Mucosa of gallbladder (tissue), 1 donor: ENCODE data around the gene AGTRAP. TPM values are rescaled to one million over a fixed set of nuclear protein-coding genes. Genes with fewer than 3 reads are reported as not detected.

ENCODE experiments used
- DNase-seq: peaks from one replicate; pipeline ENCODE4 v3.0.0-alpha.2; 2020; ENCODE audit warnings: low spot score
- total RNA-seq: library from RNA; stranded (reverse); gene quantifications from one replicate; pipeline ENCODE4 v1.2.1, GENCODE V29; 2021
- donor health status: DM: no; HTN: no; CAD: no.

The AGTRAP gene
- 38.7 TPM for total RNA-seq

- peak; percentile 96 for DNase-seq
Measured at GRCh38 chr1:11735854-11736745, at the start of gene AGTRAP. TSS of gene AGTRAP (plus strand) at chr1:11736136. CDS start at chr1:11736209, 73 bp downstream.

- no peak for DNase-seq
Measured at GRCh38 chr1:11688506-11688905, 47.4 kb upstream of the AGTRAP start.

GRCh38 chr1:11690397-11691301 is 45.3 kb upstream of the AGTRAP start:
- no peak for DNase-seq

DNA sequence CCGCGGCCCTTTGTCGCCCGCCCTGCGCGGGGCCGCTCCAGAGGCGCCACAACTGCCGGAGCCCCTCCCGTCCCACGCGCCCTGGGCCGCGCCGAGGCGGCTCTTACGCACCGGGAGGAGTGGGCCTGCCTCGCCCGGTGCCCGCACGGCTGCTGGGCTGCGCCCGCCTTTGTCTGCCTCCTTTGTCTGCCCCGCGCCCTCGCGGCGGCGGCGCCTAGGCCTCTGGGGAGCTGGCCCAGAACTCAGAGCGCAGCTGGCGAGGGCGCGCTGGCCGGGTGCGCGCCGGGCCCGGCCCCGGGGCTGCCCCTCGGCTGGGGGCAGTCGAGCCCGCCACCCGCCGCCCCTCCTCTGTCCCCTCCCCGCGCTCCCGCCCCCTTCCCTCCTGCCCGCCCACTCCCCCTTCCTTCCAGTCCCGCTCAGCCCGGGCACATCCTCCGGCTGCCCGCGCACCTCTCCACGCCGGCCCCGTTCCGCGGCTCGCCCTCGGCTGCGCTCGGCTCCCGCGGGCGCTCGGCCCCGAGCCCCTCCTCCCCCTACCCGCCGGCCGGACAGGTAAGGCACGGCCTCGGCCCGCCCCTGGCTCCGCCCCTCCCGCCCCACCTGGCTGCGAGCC is 44.5 kb upstream of the AGTRAP start, which contains the start of gene DRAXIN:
TSS of gene DRAXIN (plus strand) at position 409 of the 613 bp plus-strand sequence. CDS start 14,549 bp downstream, outside the sequence.
- no peak for DNase-seq

DNA sequence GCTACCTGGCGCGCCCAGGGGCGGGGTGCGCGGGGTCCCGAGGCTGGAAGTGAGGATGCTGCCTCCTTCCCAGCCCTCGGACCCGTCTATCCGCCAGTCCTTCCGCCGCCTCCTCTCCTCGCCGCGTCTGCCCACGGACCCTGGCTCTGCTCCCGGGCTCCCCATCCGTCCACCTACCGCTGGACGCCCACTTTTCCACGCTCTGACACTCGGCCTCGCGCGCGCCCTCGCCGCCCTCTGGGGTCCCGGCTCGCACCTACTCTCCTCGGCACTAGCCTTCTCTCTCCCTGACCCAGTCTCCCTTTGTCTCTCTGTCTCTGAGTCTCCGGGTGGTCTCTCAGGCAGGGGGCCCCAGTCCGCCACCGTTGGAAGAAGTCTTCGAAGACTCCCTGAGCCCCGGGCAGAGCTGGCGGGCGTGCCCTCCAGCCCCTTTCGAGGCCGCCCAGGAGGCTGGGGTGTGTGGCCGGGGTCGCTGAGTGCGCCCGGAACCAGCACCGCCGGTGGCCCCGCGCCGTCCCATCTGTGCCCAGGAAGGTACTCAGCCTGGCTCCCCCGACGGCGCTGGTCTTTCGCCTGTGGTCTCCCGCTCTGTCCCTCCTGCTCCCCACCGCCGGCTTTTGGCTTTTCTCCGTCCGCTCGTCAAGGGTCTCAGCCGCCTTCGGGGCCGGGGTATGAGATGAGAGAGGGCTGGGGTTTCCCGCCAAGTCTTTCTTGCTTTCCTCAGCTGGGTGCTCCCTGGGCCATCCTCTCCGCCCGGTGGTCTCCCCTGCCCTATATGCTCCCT is 43.8 kb upstream of the AGTRAP start:
- DNase-seq, result no peak

- no peak for DNase-seq
Measured at GRCh38 chr1:11693024-11693590, 42.8 kb upstream of the AGTRAP start.

- DNase-seq, result no peak
Measured at GRCh38 chr1:11693917-11694316, 42.0 kb upstream of the AGTRAP start.

GRCh38 chr1:11695861-11696260 is 40.1 kb upstream of the AGTRAP start:
- DNase-seq, result no peak

GRCh38 chr1:11697188-11697892 is 38.6 kb upstream of the AGTRAP start:
- DNase-seq, result no peak

GRCh38 chr1:11697893-11698210 is 38.1 kb upstream of the AGTRAP start:
- no peak for DNase-seq

DNA sequence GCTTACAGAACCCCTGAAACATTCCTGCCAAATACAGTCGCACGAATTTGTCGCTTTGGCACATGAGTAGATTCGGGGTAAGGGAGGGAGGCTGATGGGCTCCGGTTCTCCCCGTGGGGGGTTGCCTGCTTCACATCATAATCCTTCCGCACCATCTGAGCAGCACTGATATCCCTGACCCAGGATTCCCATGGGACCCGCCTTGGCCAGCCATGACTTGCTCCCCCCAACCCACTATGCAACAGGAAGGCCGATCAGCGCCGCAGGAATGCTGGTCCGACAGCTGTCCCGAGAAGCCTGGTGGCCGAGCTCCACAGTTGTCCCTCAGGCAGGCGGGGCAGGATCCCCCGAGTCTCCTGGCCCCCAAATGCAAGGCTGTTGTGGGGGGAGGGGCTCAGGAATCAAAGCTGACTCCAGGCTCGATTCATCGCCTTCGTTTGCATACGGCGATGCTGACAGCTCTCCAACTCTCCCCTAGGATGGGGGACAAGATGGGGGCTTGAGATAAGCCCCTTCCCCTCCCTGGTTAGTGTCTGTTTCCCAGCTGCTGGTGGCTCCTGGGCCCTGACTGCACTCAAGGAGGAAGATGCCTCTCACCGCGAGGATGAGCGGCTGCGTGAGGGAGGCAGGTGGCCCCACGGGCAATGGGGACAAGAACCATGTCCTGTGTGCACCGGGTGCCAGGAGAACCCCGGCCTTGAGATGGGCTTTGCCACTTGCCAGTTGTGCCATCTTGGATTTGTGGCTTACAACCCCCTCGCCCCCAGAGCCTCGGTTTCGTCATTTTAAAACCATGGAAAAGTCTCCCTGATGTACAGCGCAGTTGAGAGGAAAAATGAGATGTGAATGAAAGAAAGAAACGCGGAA is 35.1 kb upstream of the AGTRAP start:
- DNase-seq, result no peak

GRCh38 chr1:11701551-11701961 is 34.4 kb upstream of the AGTRAP start:
- DNase-seq, result no peak

- no peak for DNase-seq
Measured at GRCh38 chr1:11701981-11702803, 33.7 kb upstream of the AGTRAP start.

DNA sequence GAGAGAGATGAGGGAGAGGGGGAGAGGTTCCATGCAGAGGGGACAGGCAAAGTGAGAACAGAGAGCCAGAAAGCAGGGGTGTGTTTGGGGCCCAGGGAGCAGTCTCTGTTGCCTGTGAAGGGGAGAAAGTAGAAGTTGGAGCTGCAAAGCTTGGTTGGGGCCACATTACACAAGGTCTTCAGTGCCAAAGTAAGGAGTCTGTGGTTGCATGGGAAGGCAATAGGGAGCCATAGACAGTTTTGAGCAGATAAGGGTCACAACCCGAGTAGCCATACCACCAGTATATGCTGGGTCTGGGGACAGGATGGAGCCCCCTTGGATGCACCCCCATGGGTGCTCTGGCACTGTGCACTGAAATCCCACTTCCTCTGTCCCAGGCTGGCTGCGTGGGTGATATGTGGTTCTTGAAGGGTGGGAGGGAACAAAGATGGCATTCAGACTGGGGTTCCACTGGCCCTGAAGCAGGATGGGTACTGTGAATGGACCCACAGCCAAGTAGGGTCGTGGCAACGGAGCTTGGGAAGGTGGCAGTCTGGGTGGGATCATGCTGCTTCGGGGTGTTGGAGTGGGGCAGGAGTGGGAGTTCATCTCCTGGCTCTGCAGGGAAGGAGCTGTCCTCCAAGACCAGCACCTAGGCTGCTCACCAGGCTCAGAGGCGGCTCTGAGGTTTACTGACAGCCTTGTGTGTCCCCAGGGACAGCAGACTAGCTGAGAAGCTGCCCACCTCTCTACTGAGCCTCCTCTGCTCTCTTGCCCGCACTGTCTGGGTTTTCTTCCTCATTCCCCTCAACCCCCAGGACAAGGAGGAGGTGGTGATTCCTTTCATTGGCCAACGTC is 32.4 kb upstream of the AGTRAP start:
- DNase-seq, result no peak

DNA sequence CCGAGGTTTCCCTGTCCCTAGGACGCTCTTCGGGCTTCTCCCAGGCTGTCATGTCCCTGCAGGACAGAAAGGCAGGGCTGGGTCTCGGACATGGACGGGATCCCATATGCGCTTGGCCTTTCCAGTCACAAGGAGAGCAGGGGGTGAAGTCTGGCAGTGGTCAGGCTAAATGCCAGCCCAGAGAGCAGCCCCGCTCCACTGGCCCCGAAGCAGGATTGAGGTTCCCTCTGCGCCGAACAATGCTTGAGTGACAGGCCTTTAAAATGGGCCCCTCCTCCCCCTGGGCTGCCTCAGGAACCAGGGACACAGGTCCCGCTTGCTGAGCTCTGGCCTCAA is 31.8 kb upstream of the AGTRAP start:
- DNase-seq, result no peak

DNA sequence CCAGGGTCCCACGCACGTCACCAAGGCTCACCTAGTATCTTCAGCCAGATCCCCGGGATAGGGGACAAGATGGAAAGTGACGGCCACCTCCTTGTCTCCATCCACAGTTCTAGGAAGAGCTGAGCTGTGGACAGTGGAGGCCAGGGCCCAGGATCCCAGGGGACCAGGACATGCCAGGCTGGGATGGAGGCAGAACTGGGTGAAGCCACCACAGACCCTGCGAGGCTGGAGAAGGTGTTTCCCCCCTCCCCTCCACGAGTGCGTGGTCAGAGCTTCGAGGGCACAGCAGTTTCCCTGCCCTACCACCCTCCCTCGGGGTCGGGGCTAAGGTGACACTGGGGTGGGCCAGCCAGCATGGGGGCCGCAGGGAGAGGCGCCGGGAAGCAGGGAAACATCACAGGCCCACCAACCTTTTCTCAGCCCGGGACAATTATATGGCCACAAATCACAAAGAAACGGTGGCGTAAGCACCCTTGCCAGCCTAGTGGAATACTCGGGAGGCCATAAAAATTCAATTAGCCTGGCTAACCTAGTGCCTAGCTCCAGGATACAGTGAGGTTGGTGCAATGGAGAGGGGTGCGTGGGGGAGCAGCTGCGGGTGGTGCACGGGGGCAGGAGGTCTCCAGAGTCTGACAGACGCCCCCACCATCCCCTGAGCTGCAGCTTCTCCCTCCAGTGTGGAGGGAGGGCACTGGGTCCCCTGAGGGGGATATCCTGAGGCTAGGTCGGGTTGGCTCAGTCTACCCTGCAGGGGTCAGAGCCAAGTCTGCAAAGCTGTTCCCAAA is 31.1 kb upstream of the AGTRAP start:
- no peak for DNase-seq

GRCh38 chr1:11705596-11705995 is 30.3 kb upstream of the AGTRAP start:
- DNase-seq, result no peak
